CD8-positive, alpha-beta memory T cell (primary cell): Measurements from ENCODE around the gene DLX2. TPM values are rescaled to one million over a fixed set of nuclear protein-coding genes. Genes with fewer than 3 reads are reported as not detected.

Experiments
- CTCF ChIA-PET: fragments of 350-600 bp; sonication (Branson Sonifier 250); formaldehyde crosslinking; loops from one replicate; lab custom pipeline; 2021; ENCODE audit warnings: antibody characterized with exemption; lab: Charles Lee
- POLR2A ChIA-PET: fragments of 350-600 bp; sonication (Branson Sonifier 250); formaldehyde crosslinking; loops from one replicate; lab custom pipeline; 2021; ENCODE audit warnings: antibody characterized with exemption; lab: Charles Lee
- DNase-seq, 5 donors: peaks; one replicate each; pipeline versions ENCODE4 v3.0.0 to v3.0.0-alpha.2; 2020 to 2022; ENCODE audit warnings: mixed read lengths in 1 of 5
- H3K27ac ChIP-seq: one replicate; pipeline ENCODE4 v1.7.0; 2013; ENCODE audit warnings: low read depth, mild to moderate bottlenecking, low read length, moderate library complexity
- H3K27me3 ChIP-seq: 2 replicates; pipeline ENCODE4 v1.7.0; 2013; ENCODE audit warnings: low read length, mild to moderate bottlenecking; ENCODE audit not compliant: insufficient read depth, poor library complexity, severe bottlenecking
- H3K36me3 ChIP-seq: 2 replicates; pipeline ENCODE4 v1.7.0; 2013; ENCODE audit warnings: mild to moderate bottlenecking, low read length, moderate library complexity; ENCODE audit not compliant: insufficient read depth
- H3K4me1 ChIP-seq: 2 replicates; pipeline ENCODE4 v1.7.0; 2013; ENCODE audit warnings: mild to moderate bottlenecking, low read length, moderate library complexity; ENCODE audit not compliant: insufficient read depth
- H3K4me3 ChIP-seq: 2 replicates; pipeline ENCODE4 v1.7.0; 2013; ENCODE audit warnings: mild to moderate bottlenecking, low read length
- H3K9me3 ChIP-seq: 2 replicates; pipeline ENCODE4 v1.7.0; 2013; ENCODE audit warnings: mild to moderate bottlenecking, low read length
- H3K27ac Mint-ChIP-seq, 8 donors: one replicate each; pipeline ENCODE4 v1.8.0; 2020 to 2021; ENCODE audit warnings: mixed read lengths in 8 of 8, mild to moderate bottlenecking in 6 of 8, inconsistent platforms in 3 of 8, moderate library complexity in 3 of 8
- H3K27me3 Mint-ChIP-seq, 2 donors: one replicate each; pipeline ENCODE4 v1.8.0; 2020 to 2021; ENCODE audit warnings: mixed read lengths in 2 of 2, mild to moderate bottlenecking in 1 of 2, moderate library complexity in 1 of 2
- H3K36me3 Mint-ChIP-seq, 3 donors: one replicate each; pipeline ENCODE4 v1.8.0; 2020 to 2021; ENCODE audit warnings: mixed read lengths in 3 of 3, inconsistent platforms in 1 of 3, mild to moderate bottlenecking in 1 of 3
- H3K4me1 Mint-ChIP-seq, 3 donors: one replicate each; pipeline ENCODE4 v1.8.0; 2020 to 2021; ENCODE audit warnings: mixed read lengths in 3 of 3, inconsistent platforms in 1 of 3, mild to moderate bottlenecking in 1 of 3
- H3K4me3 Mint-ChIP-seq, 7 donors: one replicate each; pipeline ENCODE4 v1.8.0; 2020 to 2021; ENCODE audit warnings: mixed read lengths in 7 of 7, mild to moderate bottlenecking in 6 of 7, moderate library complexity in 4 of 7, inconsistent platforms in 2 of 7
- H3K9me3 Mint-ChIP-seq, 5 donors: one replicate each; pipeline ENCODE4 v1.8.0; 2020 to 2022; ENCODE audit warnings: mixed read lengths in 5 of 5, mild to moderate bottlenecking in 3 of 5, moderate library complexity in 2 of 5, inconsistent platforms in 1 of 5
- polyA plus RNA-seq: library from polyadenylated mRNA; unstranded; fragments of 300-500 nt; fragmentation: Illumina TruSeq; gene quantifications from one replicate; pipeline ENCODE4 v1.2.3, GENCODE V29; 2021
- total RNA-seq, 2 experiments: library from RNA; stranded (reverse); gene quantifications; one replicate each; pipeline ENCODE4 v1.2.3, GENCODE V29; 2021

The DLX2 gene
- total and polyA plus RNA-seq, 3 experiments from 2014 or later = 0.16 TPM; not detected in 2

DNA sequence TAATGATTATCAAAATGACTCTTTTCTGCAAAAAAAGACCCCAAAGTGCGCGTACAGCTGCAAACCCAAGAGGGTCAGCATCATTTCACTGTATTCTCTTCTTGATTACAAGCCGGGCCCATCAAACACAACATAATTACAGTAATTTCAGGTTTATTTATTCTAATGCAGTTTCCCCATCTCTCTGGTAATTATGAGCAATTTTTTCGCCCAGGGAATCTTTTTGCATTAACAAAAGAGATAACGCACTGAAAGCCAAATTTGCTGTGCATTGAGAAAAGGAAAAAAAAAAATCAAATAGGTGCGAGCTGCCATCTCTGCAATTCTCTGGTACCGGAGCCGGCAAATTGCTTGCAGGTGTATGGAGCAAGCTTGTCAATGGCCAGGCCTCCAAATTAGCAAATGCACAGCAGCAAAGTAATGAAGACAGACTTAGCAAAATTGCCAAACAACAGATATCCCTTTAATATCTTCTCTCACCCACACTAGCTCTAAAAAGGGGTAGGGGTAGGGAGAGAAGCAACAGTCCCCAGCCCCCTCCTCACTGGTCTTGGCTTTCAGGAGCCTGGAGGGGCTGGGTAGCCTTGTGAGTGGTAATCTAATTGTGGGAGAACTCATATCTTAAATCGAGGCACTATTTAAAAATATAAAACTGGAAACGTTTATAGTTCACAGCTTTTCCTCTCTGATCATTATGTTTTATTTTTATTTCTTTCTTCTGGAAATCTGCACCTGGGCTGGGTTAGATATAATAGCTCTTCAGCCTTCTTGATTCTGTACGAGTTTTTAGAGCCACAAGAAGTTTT, 10.7 kb downstream of the DLX2 start:
- no peaks in the 10 kb centered on the region for H3K36me3 ChIP-seq
- no peak overlapping the region for H3K27ac ChIP-seq
- peaks cover 97% of the 10 kb centered on the region for H3K27me3 ChIP-seq
- H3K4me3 ChIP-seq = no peak overlapping the region
- H3K4me3 Mint-ChIP-seq = peak overlapping the region in 1 of 7 donors; percentile 64
- H3K9me3 Mint-ChIP-seq = peaks cover 3 to 27% (median 21%) of the 10 kb centered on the region in 5 donors
- H3K36me3 Mint-ChIP-seq = peaks cover 0 to 1% (median 1%) of the 10 kb centered on the region in 3 donors
- H3K9me3 ChIP-seq = no peaks in the 10 kb centered on the region
- POLR2A ChIA-PET = interaction anchor here (0.6 kb wide), 1 partner anchor 9 kb away, joined by 3 read pairs; no protein-coding TSS in a partner anchor
- peak overlapping the region in 1 of 8 donors; percentile 93 for H3K27ac Mint-ChIP-seq
- CTCF ChIA-PET = interaction anchor here (1.4 to 3.5 kb wide), 4 partner anchors 9 to 370 kb away, joined by 4 to 14 read pairs (median 6); no protein-coding TSS in a partner anchor
- peaks cover 39 to 50% (median 46%) of the 10 kb centered on the region in 3 donors for H3K4me1 Mint-ChIP-seq
- peaks cover 86 to 91% of the 10 kb centered on the region in 2 donors for H3K27me3 Mint-ChIP-seq
- DNase-seq = no peak
- peaks cover 45% of the 10 kb centered on the region for H3K4me1 ChIP-seq

GRCh38 chr2:172091000-172091641, 11.6 kb downstream of the DLX2 start:
- Histone ChIP-seq H3K36me3 (no peaks in the 10 kb centered on the region), H3K27me3 (peaks cover 97% of the 10 kb centered on the region), H3K4me3 (no peak overlapping the region), H3K4me1 (peaks cover 45% of the 10 kb centered on the region), H3K9me3 (no peaks in the 10 kb centered on the region), H3K27ac (no peak overlapping the region)
- H3K4me3 Mint-ChIP-seq = peak overlapping the region in 1 of 7 donors; percentile 38
- ChIA-PET POLR2A (no interaction called here), CTCF (interaction anchor here (1.4 to 3.5 kb wide), 4 partner anchors 9 to 371 kb away, joined by 4 to 14 read pairs (median 6); no protein-coding TSS in a partner anchor)
- H3K27me3 Mint-ChIP-seq = peaks cover 91% of the 10 kb centered on the region in 2 donors
- H3K36me3 Mint-ChIP-seq = peaks cover 0 to 1% (median 1%) of the 10 kb centered on the region in 3 donors
- H3K9me3 Mint-ChIP-seq = peaks cover 3 to 30% (median 24%) of the 10 kb centered on the region in 5 donors
- H3K27ac Mint-ChIP-seq = peak overlapping the region in 1 of 8 donors; percentile 93
- DNase-seq = no peak
- H3K4me1 Mint-ChIP-seq = peaks cover 42 to 49% (median 46%) of the 10 kb centered on the region in 3 donors

DNA sequence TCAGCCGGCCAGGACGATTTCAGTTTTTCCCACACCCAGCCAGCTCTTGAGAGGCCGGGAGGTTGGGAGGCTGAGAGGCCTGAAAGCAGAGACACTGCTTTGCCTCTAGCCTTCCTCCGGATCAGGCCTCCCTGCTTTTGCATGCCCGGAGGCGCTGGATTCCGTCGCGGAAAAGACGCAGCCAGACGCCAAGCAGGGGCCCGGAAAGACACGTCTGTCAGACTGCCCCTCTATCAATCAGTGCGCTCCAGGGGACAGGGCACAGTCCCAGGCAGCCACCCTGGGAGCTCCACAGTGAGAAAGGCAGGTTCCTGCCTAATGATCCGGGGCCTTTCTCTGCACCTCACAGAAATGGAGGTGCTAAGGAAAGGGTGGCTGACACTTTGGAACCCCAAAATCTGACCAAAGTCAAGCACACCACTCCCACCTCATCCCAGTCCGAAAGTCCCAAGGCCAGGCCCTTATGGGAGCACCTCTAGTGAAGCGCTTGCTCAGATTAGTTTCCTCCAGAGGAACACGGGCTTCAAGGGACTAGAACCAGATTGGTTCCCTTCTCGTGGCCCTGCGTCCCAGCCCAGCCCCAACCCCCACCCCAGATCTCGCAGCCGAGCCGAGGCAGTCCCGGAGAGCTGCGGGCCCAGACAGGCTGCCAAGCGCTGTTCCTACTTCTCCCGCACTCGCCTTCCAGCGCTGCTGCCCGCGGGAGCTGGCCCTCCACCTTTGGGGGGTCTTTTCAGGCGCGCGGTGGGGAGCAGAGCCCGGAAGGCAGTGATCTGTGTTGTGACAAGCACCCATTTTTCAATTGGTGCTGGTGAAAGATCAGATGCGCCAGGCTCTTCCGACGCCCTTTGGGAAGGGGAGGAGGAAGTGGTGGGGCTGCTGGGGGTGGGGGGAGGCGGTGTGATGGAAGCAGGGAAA, 12.4 kb downstream of the DLX2 start:
- H3K27ac ChIP-seq = no peak overlapping the region
- ChIA-PET POLR2A (no interaction called here), CTCF (interaction anchor here (3.5 kb wide), 1 partner anchor 8 kb away, joined by 14 read pairs; no protein-coding TSS in a partner anchor)
- H3K4me3 ChIP-seq = no peak overlapping the region
- DNase-seq = no peak
- H3K4me1 Mint-ChIP-seq = peaks cover 42 to 49% (median 46%) of the 10 kb centered on the region in 3 donors
- H3K27me3 ChIP-seq = peaks cover 97% of the 10 kb centered on the region
- H3K36me3 Mint-ChIP-seq = peaks cover 0 to 1% (median under 1%) of the 10 kb centered on the region in 3 donors
- H3K36me3 ChIP-seq = no peaks in the 10 kb centered on the region
- peak overlapping the region in 2 of 8 donors; percentile 8 to 93 for H3K27ac Mint-ChIP-seq
- peaks cover 45% of the 10 kb centered on the region for H3K4me1 ChIP-seq
- peak overlapping the region in 3 of 7 donors; percentile 32 to 69 (median 61) for H3K4me3 Mint-ChIP-seq
- H3K9me3 Mint-ChIP-seq = peaks cover 3 to 36% (median 24%) of the 10 kb centered on the region in 5 donors
- peaks cover 91 to 92% of the 10 kb centered on the region in 2 donors for H3K27me3 Mint-ChIP-seq
- no peaks in the 10 kb centered on the region for H3K9me3 ChIP-seq

DNA sequence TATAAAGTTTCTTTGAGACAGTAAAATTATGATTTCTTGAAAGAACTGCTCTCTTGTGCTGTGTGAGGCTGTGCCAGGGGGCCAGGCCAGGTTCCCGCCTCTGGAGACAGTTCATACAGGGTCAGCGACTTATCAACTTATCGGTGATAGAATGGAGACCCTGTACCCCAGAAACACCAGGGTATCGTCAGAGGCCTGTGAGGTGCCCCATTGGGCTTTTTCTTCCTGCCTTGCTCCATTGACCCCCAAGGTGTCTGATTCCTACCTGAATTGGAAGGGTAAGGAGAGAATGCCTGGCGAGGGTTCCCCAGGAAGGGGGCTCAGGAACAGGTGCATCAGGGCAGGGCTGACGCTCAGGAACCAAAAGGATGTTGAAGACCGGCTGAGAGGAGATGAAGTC, 13.1 kb downstream of the DLX2 start:
- POLR2A ChIA-PET = no interaction called here
- H3K27me3 ChIP-seq = peaks cover 97% of the 10 kb centered on the region
- H3K4me3 ChIP-seq = no peak overlapping the region
- H3K36me3 ChIP-seq = no peaks in the 10 kb centered on the region
- H3K27ac Mint-ChIP-seq = peak overlapping the region in 2 of 8 donors; percentile 32 to 93
- CTCF ChIA-PET = no interaction called here
- peaks cover 43 to 50% (median 47%) of the 10 kb centered on the region in 3 donors for H3K4me1 Mint-ChIP-seq
- peaks cover 45% of the 10 kb centered on the region for H3K4me1 ChIP-seq
- peak overlapping the region in 2 of 7 donors; percentile 32 to 69 for H3K4me3 Mint-ChIP-seq
- H3K27ac ChIP-seq = no peak overlapping the region
- no peak for DNase-seq
- no peaks in the 10 kb centered on the region for H3K9me3 ChIP-seq
- H3K27me3 Mint-ChIP-seq = peaks cover 95% of the 10 kb centered on the region in 2 donors
- H3K36me3 Mint-ChIP-seq = peaks cover 0 to 1% (median 0%) of the 10 kb centered on the region in 3 donors
- H3K9me3 Mint-ChIP-seq = peaks cover 3 to 38% (median 24%) of the 10 kb centered on the region in 5 donors

DNA sequence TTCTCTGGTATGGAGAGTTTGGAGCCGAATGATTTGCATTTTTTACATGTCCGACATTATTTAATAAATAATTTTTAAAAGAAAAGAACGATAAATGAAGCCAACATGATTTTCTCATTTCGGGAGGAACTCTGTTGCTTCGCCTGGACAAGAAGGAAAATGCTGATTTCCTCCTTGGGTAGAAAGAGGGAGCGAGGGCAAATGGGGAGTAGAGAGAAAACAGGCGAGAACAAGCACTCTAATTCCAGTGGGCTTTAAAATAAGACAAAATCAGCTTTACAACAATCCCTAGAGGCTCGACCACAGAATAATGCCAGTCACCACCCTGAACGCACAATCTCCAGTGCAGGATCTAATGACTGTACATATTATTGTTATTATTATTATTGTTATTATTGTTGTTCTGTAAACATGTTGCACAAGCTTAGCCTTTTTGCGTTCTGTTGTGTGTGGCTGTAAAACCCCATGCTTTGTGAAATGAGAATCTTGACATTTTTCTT, 13.6 kb downstream of the DLX2 start:
- peaks cover 99% of the 10 kb centered on the region for H3K27me3 ChIP-seq
- H3K27ac ChIP-seq = no peak overlapping the region
- peak overlapping the region in 3 of 7 donors; percentile 43 to 85 (median 59) for H3K4me3 Mint-ChIP-seq
- H3K27ac Mint-ChIP-seq = peak overlapping the region in 1 of 8 donors; percentile 93
- no peak overlapping the region for H3K4me3 ChIP-seq
- H3K36me3 ChIP-seq = no peaks in the 10 kb centered on the region
- H3K9me3 Mint-ChIP-seq = peaks cover 3 to 40% (median 24%) of the 10 kb centered on the region in 5 donors
- CTCF ChIA-PET = interaction anchor here (3.0 kb wide), 1 partner anchor 13 kb away, joined by 11 read pairs; no protein-coding TSS in a partner anchor
- peaks cover 47% of the 10 kb centered on the region for H3K4me1 ChIP-seq
- H3K9me3 ChIP-seq = no peaks in the 10 kb centered on the region
- no peak for DNase-seq
- H3K27me3 Mint-ChIP-seq = peaks cover 97 to 98% of the 10 kb centered on the region in 2 donors
- H3K4me1 Mint-ChIP-seq = peaks cover 43 to 53% (median 50%) of the 10 kb centered on the region in 3 donors
- POLR2A ChIA-PET = interaction anchor here (1.0 to 1.3 kb wide), 2 partner anchors 8 to 10 kb away, joined by 3 to 6 read pairs; no protein-coding TSS in a partner anchor
- H3K36me3 Mint-ChIP-seq = peaks cover 0 to 1% (median 0%) of the 10 kb centered on the region in 3 donors

- peak overlapping the region in 6 of 8 donors; percentile 7 to 92 (median 62) for H3K27ac Mint-ChIP-seq
Observed at GRCh38 chr2:172088245-172089004, 14.3 kb downstream of the DLX2 start.

More at GRCh38 chr2:172088245-172089004, 14.3 kb downstream of the DLX2 start:
- H3K36me3 ChIP-seq = no peaks in the 10 kb centered on the region
- peak in 1 of 5 donors; percentile 13 for DNase-seq
- peaks cover 99% of the 10 kb centered on the region for H3K27me3 ChIP-seq
- H3K4me3 ChIP-seq = no peak overlapping the region
- ChIA-PET POLR2A (interaction anchor here (1.0 to 1.3 kb wide), 3 partner anchors 8 to 13 kb away, joined by 3 to 6 read pairs (median 3); no protein-coding TSS in a partner anchor), CTCF (interaction anchor here (3.0 kb wide), 1 partner anchor 13 kb away, joined by 11 read pairs; no protein-coding TSS in a partner anchor)
- H3K4me1 ChIP-seq = peaks cover 50% of the 10 kb centered on the region
- Mint-ChIP-seq H3K4me1 (peaks cover 46 to 53% (median 53%) of the 10 kb centered on the region in 3 donors), H3K36me3 (no peaks in the 10 kb centered on the region), H3K4me3 (peak overlapping the region; percentile 34 to 85 (median 68)), H3K9me3 (peaks cover 3 to 46% (median 21%) of the 10 kb centered on the region in 5 donors), H3K27me3 (peaks cover 98% of the 10 kb centered on the region in 2 donors)
- H3K9me3 ChIP-seq = no peaks in the 10 kb centered on the region
- no peak overlapping the region for H3K27ac ChIP-seq
